CD4-positive, alpha-beta T cell treated with Interleukin-1 beta for 1 hour (primary cell): ENCODE data around the gene PGC.

ENCODE experiments used
- DNase-seq, 2 donors: peaks; one replicate each; pipeline ENCODE4 v3.0.0-alpha.2; 2020 to 2022

PGC gene

DNA sequence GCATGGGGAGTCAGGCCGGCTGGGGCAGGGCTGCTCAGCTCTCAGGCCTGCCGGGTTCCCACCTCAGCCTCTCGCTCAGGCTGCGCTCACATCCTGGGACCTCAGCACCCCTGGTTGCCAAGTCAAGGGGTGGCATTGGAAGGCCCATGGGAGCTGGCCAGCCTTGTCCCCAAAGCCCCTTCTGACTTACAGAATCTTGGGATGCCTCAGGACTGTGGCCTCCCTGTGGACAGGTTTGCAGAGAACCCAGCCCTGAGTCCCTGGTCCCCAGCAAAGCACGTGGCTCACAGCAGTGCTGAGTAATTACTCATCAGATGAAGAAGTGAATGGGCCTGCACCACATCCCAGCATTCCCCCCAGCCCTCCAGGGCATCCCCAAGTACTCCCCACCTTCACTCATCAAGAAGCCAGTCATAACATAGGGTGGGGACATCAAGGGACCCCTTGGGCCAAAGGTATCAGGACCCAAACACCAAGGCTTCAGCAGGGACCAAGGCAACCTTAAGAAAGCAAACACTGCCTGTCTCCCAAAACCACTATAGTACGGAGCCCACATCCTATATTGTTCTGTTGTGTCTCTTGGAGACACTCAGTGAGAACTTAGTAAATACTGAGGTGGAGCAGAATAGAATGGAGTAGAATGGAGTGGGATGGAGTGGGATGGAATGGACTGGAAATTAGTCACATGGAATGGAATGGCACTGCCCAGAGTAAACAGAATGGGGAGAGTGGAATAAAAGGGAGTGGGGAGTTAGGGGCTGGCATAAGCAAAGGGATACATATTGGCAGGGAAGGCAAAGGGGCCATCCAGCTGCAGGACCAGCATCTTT lies 3.6 kb downstream of the PGC start:
- DNase-seq: no peak

DNA sequence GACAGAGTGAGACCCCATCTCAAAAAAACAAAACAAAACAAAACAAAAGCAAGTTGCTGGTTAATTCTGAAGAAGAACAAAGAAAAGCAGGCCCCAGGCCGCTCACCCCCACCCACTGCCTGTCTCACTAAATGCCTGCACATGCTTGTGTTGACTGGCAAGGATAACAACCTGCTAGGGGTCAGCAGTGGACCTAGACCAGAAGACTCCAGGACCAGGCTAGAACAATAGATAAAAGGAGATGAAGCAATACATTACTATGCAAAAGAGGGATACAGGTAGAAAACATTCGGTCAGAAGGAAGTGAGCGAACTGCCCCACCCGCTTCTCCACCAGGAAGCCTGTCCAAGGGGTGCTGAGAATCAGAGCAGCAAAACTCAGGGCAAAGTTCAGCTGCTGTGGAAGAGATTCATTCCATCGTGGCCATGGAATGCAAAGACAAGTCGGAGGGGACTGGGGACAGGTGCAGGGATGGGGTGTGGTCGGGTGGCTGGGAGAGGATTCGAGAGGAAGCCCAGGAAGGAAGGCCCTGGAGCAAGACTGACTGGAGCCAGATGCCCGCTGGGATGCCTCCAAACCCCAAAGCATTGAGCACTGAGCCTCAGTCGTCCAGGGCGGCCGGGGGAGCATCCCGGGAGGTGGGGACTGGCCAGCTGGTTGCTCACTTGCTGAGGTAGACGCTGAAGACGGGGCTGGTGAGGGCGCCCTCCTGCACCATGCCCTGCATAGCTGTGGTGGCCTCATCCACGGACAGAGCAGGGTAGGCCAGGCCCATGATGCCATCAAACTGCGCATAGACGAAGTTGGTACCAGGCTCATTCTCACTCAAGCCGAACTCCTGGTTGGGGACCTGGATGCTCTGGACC lies 5.3 kb downstream of the PGC start:
- no peak for DNase-seq

DNA sequence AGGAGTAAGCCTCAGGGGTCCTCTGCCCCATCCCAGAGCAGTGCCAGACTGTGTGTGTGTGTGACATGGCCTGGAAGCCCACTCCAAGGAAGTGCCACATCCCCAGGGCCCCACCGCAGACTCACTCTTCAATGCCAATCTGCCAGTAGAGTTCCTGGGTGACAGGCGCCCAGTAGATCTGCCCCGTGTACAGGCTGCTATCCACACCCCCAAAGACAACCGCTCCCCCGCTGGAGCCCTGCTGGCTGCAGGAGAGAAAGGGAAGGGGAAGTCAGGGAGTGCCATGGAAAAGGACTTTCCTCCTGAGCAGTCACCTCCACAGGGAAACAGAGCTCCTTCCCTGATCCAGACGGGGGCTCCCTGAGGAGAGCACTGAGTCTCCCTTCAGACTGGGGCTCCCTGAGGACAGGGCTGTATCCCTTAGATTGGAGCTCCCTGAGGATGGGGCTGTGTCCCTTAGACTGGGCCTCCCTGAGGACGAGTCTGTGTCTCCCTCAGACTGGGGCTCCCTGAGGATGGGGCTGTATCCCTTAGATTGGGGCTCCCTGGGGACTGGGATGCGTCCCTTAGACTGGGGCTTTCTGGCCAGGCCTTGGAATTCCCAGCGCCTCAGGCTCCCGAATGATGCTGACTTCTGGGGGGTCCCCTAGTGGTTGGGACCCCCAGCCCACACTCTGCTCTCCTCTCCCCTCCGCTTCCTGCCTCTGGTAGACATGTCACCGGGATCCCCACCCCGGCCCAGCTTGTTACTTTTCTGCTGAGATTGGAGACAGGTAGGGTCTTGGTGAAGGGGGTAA lies 6.6 kb downstream of the PGC start:
- DNase-seq: no peak

DNA sequence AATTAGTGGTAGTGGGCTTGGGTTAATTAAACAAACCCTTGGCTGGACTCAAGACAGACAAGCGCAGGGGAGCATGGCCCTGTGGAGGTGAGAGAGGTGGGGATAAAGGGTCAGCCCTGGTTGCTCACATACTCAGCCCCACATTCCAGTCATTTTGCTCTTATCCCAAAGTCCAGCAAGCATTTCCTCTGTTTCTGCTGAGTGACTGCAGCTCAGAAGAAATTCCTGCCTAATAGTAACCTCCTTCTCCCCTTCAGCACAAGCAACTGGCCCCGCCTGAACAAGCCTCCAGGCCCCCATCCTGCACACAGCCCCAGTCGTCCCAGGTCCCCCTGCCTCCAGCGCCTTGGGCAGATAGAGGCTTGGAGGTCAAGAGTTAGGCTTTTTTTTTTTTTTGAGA lies 8.2 kb downstream of the PGC start:
- DNase-seq: no peak

DNA sequence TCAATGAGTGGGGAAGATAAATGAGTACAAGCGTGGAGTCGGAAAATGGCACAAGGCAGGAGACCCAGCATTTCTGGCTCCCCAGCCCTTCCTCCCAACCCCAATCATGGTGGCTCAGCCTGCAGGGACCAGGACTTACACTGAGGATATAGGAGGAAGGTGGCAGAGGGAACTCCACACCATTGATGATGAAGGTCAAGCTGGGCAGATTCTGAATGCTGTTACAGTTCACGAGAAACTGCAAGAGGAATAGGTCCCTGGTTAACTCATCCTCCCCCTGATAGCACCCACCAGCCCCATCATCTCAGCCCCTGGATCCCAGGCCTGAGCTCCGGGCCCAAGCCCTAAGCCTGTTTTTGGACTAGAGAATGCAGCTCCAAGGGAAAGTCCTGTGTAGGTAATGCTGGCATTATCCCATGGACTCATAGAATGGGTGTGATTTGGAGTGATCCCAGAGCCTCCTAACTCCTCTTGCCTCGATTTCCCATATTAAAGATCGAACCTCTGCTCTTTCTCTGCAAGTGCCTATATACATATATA lies 9.5 kb downstream of the PGC start:
- DNase-seq: no peak

DNA sequence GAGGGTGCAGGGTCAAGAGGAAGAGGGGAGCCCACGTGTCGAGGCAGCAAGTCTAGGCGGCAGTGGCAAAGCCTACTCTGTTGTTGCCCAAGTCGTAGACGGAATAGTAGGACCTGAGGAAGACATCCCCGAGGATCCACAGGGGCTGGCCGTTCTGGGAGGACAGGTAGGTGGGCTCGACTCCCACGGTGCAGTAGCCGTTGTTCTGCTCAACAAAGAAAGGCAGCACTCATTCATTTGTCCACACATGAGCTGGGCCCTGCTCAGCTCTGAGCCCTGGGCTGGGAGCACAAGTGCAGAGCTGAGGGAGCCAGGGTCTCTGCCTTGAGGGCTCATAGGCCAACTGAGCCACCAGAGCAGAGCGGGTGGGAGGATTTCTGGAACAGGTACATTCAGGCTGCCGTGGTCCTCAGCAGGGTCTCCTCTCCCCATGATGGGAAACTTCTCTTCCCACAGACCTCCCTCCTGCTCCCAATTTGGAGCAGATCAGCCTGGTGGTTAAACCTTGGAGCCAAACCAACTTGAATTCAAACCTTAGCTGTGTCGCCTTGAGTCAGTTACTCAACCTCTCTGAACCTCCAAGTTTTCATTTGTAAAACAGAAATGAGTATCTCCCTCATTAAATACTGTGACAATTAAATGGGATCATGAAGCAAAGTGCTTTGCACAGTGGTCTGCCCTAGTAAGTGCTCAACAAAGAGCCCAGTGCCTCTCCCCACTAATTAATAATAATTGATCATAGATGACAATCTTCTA lies 10.2 kb downstream of the PGC start:
- no peak for DNase-seq

DNA sequence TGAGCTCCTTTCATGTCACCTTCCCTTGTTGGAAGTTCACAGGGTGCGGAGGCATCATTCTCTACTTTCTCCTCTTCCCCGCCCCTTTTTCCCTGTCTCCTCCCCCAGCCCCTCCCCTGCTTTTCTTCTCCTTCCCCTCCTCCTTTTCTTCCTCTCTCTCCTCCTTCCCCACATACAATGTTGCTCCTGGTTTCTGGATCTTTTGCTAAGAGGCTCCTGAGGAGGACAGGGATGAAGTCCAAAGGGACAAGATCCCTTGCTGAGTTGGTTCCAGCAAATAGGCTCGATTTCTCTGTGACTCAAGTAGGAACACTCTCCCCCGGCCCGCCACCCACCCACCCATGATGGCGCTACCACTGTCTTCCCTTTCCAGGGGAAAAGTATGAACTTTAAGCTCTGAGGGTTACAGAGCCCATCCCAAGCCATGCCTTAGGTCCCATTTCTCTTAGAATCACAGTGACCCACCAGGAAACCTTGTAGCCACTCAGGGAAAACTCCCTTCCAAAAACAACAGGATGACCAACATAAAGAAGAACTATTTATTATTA lies 10.9 kb downstream of the PGC start:
- no peak for DNase-seq

DNA sequence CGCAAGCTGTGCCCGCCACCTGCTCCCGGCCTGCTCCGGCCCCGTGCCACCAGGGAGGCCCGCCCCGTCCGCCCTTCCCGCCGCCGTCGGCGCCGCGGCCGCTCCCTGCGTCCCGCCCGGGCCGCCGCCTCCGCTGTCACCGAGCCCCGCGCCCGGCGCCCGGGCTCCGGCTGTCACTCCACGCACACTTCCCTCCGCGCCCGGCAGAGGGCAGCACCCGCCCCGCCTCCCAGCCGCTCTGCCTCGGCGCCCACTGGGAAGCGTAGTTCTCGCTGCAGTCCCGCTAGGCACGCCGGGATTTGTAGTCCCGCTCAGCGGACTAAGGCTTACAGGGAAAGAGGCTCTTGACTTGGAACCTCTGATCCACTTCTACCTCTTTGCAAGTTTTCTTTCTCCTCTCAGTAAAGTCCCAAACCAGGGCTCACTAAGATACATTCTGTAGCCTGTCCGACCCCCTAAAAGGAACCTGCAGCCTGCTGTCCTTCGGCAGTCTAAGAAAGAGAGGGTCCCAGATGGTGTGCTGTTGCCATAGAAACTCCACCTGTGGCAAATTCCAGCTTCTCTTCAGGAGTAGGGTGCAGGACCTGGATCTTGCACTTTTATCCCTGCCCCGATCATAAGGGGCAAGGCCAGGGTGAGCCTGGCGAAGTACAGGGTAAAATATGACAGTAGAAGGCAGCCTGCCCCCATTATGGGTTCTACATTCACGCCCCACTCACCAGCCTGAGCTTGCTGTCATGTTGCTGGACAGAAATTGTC lies 11.6 kb downstream of the PGC start, which contains the start of gene TFEB:
TSS of gene TFEB (minus strand) at position 182 of the 759 bp plus-strand sequence. CDS start 44,395 bp downstream, outside the sequence.
- peak; percentile 92 to 95 for DNase-seq

DNA sequence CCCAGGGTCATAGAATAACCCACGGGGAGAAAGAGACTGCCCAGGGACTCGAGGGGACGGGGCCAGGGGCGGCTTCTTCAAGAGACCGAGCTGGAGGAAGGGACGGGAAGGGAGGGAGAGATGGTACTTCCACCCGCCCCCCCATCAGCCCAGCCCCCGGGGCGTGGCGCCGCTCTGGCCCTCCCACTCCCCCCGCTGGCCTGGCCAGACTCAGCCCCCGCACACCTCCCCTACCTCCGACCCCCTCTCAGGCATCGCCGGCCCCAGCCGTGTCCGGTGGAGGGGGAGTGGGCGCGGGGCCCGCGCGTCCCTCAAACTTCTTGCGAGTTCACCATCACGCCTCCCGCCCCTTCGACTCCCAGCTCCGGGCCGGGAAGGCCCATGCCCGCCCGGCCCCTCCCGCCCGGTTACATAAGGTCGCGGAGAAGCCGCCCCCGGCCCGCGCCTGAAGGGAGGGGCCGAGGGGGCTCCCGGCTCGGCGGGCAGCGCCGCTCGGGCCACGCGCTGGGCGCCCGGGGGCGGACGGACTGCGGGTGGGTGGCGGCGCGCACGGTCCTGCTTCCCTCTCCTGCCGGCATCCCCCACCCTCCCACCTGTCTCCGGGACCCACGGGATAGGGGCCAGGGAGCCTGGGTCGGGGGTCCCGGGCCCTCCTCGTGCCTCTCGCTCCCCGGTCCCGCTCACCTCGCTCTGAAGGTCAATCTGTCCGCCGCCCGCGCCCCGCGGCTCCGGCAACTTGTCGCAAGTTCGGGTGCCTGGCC lies 12.4 kb downstream of the PGC start:
- peak; percentile 71 to 72 for DNase-seq

DNA sequence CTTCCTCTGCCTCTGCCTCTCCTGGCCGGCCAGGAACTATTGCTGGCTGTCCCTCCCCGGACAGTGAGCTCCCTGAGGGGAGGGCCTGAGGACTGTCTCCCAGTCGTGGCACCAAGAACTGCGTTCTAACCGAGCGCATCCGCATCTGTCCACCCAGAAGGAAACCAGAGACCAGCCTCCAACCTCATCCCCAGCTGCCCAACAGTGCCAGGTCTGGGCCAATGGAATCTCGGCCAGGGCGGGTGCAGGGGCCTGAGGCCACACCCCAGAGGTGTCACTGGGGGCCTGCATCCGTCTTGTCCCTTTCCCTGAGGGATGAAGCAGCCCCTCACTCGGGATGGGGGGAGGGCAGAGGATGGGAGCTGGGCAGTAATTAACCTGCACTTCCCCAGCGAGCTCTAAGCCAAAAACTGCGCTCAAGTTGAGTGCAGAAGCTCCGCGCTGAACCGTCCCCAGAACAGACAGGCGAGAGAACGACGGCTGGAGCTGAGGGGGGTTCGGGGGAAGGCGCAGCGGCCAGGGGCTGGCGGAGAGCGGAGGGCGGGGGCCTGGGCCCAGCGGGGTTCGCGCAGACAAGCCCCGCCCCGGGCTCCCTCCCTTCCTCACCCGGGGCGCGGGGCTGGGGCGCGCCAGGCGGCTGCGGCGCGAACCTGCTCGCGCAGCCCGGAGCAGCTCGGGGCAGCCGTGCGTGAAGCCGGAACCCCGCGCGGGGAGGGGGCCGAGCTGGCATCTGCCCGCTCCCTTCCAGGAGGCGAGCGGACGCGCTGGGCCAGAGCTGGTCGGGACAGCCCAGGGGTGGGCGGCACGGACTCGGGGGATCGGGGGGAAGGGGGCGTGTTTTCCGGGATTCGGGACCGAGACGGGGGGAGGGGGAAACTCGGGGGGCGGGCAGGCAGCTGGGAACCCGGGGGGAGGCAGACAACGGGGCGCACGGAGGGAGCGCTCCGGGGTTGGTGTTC lies 13.2 kb downstream of the PGC start:
- DNase-seq: peak; percentile 75 to 81

DNA sequence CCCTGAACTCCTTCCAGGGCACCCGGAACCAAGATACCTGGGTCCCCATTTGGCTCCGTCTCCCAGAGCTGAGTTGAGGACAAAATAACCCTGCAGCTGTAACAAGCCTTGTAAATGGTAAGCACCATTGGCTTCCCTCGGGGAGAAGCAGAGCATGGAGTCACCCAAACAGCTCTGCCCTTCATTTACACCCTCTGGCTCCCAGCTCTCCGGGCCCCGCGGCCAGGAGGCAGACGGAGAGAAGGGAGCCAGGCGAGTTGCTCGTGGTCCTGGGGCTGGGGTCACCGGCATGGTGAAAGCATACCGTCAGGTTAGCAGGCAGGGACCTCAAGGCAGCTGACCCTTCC lies 13.9 kb downstream of the PGC start:
- DNase-seq: no peak

DNA sequence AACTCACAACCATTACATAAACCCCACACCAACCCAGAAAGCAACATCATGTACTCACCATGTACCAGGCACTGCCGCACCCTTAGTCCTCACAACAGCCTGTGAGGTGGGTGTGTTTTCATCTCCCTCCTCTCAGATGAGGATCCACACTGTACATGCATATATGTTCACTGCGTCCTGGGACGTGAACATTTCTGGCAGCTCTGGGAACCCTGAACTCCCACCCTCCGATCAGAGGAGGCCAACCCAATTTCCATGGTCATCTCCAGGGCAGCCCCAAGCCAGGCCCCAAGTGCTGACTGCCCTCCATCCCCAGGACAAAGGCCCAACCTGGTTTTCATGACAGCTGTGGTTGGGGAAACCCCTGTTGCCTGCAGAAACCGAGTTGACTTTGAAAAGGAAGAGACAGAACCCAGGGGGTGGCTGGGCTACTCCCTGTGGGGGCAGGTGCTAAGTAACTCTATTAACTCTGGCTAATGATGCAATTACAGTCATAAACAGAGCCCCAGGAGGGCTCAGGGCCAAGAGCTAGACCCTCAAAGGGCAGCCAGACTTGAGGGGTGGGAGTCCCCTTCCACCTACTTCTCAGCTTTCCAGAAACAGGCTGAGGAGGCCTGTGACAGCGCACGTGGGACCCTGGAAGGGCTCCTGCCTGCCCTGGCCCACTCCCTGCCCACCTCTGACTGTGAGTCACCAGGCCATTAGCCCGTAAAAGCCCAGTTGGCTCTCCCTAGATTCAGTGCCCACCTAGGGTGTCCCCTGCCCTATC lies 14.4 kb downstream of the PGC start:
- DNase-seq: peak; percentile 75 to 79

DNA sequence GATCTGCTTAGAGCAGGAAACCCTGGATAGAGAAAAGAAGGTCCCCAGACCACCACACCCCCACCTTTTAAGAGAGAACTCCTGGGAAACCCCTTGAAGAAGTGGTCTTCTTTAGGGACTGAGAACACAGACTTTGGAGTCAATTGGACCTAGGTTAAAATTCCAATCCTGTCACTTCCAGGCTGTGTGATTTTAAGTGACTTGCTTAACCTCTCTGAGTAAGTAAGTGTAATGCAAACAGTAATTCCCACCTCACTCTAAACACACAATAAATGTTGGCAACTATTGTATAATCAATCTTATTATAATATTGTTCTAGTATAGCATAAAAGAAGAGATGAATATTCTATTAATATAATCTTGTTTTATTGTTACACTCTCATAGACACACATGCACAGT lies 15.0 kb downstream of the PGC start:
- no peak for DNase-seq

DNA sequence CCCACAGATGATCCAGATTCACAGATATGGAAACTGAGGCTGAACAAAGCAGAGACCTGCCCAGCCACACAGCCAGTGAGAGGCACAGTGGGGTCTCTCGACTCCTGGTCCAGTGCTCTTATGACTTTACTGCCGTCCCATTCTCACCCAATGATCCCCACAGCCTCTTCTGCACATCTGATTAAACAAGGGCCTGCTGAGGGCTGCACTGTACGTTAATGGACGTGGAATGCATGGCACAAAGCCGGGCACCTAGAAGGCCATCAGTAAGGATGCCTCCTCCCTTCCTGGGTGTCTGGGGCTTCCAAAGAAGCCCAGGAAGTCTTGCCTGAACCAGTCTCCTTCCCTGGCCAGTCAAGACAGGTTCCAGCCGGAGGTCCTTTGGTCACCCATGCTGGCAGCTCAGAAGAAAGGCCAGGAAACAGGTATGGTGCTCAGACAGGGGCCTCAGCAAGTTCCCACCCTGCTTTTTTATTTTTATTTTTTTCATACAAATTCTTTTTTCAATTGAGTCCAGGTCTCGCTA lies 15.6 kb downstream of the PGC start:
- DNase-seq: no peak

DNA sequence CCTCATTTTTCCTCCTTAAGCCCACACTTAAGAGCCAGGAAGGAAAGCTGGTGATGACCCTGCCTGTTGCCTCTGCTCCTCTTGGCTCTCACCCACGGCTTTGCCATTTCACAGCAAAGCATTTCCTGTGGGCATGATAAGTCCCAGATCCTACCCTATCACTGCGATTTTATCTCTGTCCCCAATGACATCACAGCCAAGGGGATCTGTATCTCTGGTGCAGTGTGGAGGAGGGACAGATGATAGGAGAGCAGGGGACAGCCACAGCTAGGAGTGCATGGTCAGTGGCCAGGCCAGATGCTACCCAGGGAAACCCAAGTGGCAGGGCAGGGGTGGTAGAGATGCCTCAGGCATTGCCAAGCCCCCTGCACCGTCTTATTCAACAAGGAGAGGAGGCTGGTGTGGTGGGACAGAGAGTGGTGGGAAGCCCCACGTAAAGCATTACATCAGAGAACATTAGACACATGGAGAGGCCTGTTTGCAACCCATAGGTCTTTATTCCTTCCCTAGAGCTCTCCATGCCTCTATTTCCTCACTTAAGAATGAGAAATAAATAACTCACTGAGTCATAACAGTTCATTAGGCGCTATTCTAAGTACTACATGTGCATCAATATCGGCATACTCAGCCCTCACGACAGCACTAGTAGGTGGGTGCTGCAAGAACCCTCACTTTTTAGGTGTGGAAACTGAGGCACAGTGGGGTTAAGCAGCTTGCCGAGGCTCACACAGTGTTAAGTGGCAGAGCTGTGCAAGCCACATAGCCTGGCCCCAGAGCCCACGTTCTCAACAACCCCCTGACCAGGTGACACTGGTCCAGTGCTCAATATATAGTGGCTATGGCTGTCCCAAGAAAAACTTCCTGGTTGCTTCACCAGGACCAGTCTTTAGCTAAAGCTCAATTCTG lies 16.4 kb downstream of the PGC start:
- DNase-seq: no peak

DNA sequence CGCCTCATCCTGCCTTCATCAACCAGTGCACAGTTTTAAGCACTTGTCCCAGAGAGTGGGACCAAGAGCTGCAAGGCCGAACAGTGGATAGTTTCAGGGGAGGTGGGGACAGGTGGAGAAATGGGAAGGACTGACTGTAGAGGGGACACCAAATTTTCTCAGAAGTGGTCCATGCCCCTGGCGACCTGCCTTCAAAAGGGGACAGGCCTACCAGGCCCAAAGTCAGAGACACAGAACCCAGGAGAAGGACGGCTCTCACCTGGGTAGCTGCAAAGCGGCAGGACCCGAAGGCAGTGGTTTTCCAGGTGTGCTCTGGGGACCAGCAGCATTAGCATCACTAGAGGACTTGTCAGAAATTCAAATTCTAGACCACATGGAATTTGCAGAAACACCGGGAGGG lies 17.6 kb downstream of the PGC start:
- DNase-seq: no peak

DNA sequence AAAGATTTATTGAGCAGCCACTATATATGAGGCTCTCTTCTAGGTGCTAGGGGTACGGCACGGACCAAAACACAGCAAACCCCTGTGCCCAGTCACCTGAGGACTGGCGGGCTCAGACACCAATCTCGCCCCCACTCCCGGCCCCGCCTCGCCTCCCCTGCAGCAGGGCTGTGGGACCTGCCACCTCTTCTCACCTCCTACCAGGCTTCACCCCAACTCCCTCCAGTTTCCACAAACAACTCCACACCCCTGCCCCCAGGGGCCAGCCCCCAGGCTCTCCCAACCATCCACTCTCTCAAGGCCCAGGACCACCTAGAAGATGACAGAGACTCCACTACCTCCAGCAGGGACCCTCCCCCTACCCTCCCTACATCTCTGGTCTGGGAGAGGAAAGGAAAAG lies 18.2 kb downstream of the PGC start:
- no peak for DNase-seq
